ENCODE data around the gene TMEM125.

Gene TMEM125

DNA sequence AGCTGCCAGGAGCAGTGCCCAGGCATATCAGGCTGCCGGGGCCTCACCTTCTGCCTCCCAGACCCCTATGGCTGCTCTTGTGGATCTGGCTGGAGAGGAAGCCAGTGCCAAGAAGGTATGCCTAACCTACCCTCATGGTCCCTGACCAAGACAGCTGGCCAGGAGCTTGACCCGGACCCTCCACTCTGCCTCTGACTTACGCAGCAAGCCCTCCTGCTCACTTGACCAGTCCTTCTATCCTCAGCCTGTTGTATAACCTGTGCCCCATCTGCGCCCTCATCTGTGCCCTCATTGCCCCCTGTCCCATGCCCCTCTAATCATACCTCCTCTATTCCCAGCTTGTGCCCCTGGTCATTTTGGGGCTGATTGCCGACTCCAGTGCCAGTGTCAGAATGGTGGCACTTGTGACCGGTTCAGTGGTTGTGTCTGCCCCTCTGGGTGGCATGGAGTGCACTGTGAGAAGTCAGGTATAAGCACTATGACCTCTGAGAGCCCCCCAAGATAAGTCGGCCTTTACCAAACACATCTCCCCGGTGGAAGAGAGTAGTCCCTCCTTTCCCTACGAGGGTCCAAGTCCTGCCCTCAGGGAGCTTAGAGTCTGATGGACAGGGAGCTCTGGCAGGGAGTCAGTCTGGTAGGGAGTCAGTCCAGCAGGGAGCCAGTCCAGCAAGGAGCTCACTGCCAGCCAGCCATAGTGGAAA lies 37.8 kb downstream of the TMEM125 start:
- DNase-seq (ENCODE audit: low spot score) = no peak
- H2BK120ac ChIP-seq (ENCODE audit: low read depth, low read length) = no peak overlapping the region

GRCh38 chr1:43308635-43309404 lies 39.0 kb downstream of the TMEM125 start:
- Histone ChIP-seq H2BK120ac (ENCODE audit: low read depth, low read length) (no peak overlapping the region), H3K36me3 (replicated peaks in 1 of 2; ENCODE audit: control insufficient read depth in 2 of 2, insufficient read depth in 2 of 2, low read length in 2 of 2) (no peaks in the 10 kb centered on the region), H2AK5ac (ENCODE audit: low read depth, low read length) (peak overlapping the region; percentile 35), H2AFZ (ENCODE audit: low read length) (no peak overlapping the region), H3K27ac (replicated peaks; ENCODE audit: low read length) (no peak overlapping the region), H3K14ac (ENCODE audit: low read length) (no peak overlapping the region), H3K9me3 (replicated peaks in 1 of 2; ENCODE audit: control insufficient read depth in 2 of 2, insufficient read depth in 1 of 2, low read depth in 1 of 2, low read length in 2 of 2) (no peaks in the 10 kb centered on the region), H2BK12ac (ENCODE audit: low read length) (no peak overlapping the region), H3K9ac (ENCODE audit: low read depth, low read length, poor library complexity) (no peak overlapping the region), H3K79me1 (ENCODE audit: low read depth, low read length) (no peaks in the 10 kb centered on the region), H3K4me3 (ENCODE audit: low read length in 2 of 2) (no peak overlapping the region), H3K4me1 (ENCODE audit: control insufficient read depth in 2 of 2, insufficient read depth in 1 of 2, low read depth in 1 of 2, low read length in 2 of 2) (peaks cover 0 to 2% of the 10 kb centered on the region in 2 donors), H4K8ac (ENCODE audit: low read depth, low read length) (no peak overlapping the region), H2BK5ac (ENCODE audit: low read length) (no peak overlapping the region), H3K4ac (ENCODE audit: low read length) (no peak overlapping the region), H3K27me3 (ENCODE audit: control insufficient read depth in 3 of 3, insufficient read depth in 3 of 3, low read depth in 1 of 3, low read length in 3 of 3) (no peaks in the 10 kb centered on the region), H3K4me2 (ENCODE audit: insufficient read depth, low read length, poor library complexity, severe bottlenecking) (no peak overlapping the region), H3K23ac (ENCODE audit: low read depth, low read length, poor library complexity) (no peak overlapping the region), H4K91ac (ENCODE audit: low read depth, low read length, poor library complexity) (no peak overlapping the region), H2BK15ac (ENCODE audit: low read length) (no peak overlapping the region), H3K18ac (ENCODE audit: low read length) (peak overlapping the region; percentile 45)
- WGBS, 2 donors (ENCODE audit: extremely low coverage in 2 of 2, insufficient read length in 2 of 2, insufficient replicate concordance in 1 of 2) = no CpG with 5 or more reads among the region's 20 CpGs
- DNase-seq (ENCODE audit: low spot score) = no peak

More for the DNA sequence above, 37.8 kb downstream of the TMEM125 start:
- H3K9ac ChIP-seq (ENCODE audit: low read depth, low read length, poor library complexity) = no peak overlapping the region
- H4K8ac ChIP-seq (ENCODE audit: low read depth, low read length) = no peak overlapping the region
- no peak overlapping the region for H2AFZ ChIP-seq (ENCODE audit: low read length)
- no peak overlapping the region for H2BK5ac ChIP-seq (ENCODE audit: low read length)
- no CpG with 5 or more reads among the region's 9 CpGs for WGBS, 2 donors (ENCODE audit: extremely low coverage in 2 of 2, insufficient read length in 2 of 2, insufficient replicate concordance in 1 of 2)
- no peaks in the 10 kb centered on the region for H3K36me3 ChIP-seq (replicated peaks in 1 of 2; ENCODE audit: control insufficient read depth in 2 of 2, insufficient read depth in 2 of 2, low read length in 2 of 2)
- H3K4me1 ChIP-seq (ENCODE audit: control insufficient read depth in 2 of 2, insufficient read depth in 1 of 2, low read depth in 1 of 2, low read length in 2 of 2) = peaks cover 2 to 3% of the 10 kb centered on the region in 2 donors
- no peaks in the 10 kb centered on the region for H3K9me3 ChIP-seq (replicated peaks in 1 of 2; ENCODE audit: control insufficient read depth in 2 of 2, insufficient read depth in 1 of 2, low read depth in 1 of 2, low read length in 2 of 2)
- no peak overlapping the region for H3K4me3 ChIP-seq (ENCODE audit: low read length in 2 of 2)
- H2BK12ac ChIP-seq (ENCODE audit: low read length) = no peak overlapping the region
- H3K27me3 ChIP-seq (ENCODE audit: control insufficient read depth in 3 of 3, insufficient read depth in 3 of 3, low read depth in 1 of 3, low read length in 3 of 3) = peaks cover 0 to 2% (median 0%) of the 10 kb centered on the region in 3 experiments
- H2BK15ac ChIP-seq (ENCODE audit: low read length) = no peak overlapping the region
- no peak overlapping the region for H3K4me2 ChIP-seq (ENCODE audit: insufficient read depth, low read length, poor library complexity, severe bottlenecking)
- no peak overlapping the region for H3K18ac ChIP-seq (ENCODE audit: low read length)
- H2AK5ac ChIP-seq (ENCODE audit: low read depth, low read length) = peak overlapping the region; percentile 7
- H4K91ac ChIP-seq (ENCODE audit: low read depth, low read length, poor library complexity) = no peak overlapping the region
- no peaks in the 10 kb centered on the region for H3K79me1 ChIP-seq (ENCODE audit: low read depth, low read length)
- H3K4ac ChIP-seq (ENCODE audit: low read length) = no peak overlapping the region
- no peak overlapping the region for H3K27ac ChIP-seq (replicated peaks; ENCODE audit: low read length)
- H3K14ac ChIP-seq (ENCODE audit: low read length) = no peak overlapping the region
- H3K23ac ChIP-seq (ENCODE audit: low read depth, low read length, poor library complexity) = no peak overlapping the region

- no peak overlapping the region for H2AFZ ChIP-seq (ENCODE audit: low read length)
- no peaks in the 10 kb centered on the region for H3K4me1 ChIP-seq (ENCODE audit: control insufficient read depth in 2 of 2, insufficient read depth in 1 of 2, low read depth in 1 of 2, low read length in 2 of 2)
- no peak overlapping the region for H3K4me3 ChIP-seq (ENCODE audit: low read length in 2 of 2)
- no peak overlapping the region for H2BK12ac ChIP-seq (ENCODE audit: low read length)
- no peak overlapping the region for H3K9ac ChIP-seq (ENCODE audit: low read depth, low read length, poor library complexity)
- H4K8ac ChIP-seq (ENCODE audit: low read depth, low read length) = no peak overlapping the region
- H3K27me3 ChIP-seq (ENCODE audit: control insufficient read depth in 3 of 3, insufficient read depth in 3 of 3, low read depth in 1 of 3, low read length in 3 of 3) = no peaks in the 10 kb centered on the region
- peak overlapping the region; percentile 80 for H2BK15ac ChIP-seq (ENCODE audit: low read length)
- no peak for DNase-seq (ENCODE audit: low spot score)
- H2BK5ac ChIP-seq (ENCODE audit: low read length) = no peak overlapping the region
- no peak overlapping the region for H3K27ac ChIP-seq (replicated peaks; ENCODE audit: low read length)
- no peak overlapping the region for H4K91ac ChIP-seq (ENCODE audit: low read depth, low read length, poor library complexity)
- no peaks in the 10 kb centered on the region for H3K36me3 ChIP-seq (replicated peaks in 1 of 2; ENCODE audit: control insufficient read depth in 2 of 2, insufficient read depth in 2 of 2, low read length in 2 of 2)
- peak overlapping the region; percentile 40 for H3K23ac ChIP-seq (ENCODE audit: low read depth, low read length, poor library complexity)
- peak overlapping the region; percentile 35 for H2AK5ac ChIP-seq (ENCODE audit: low read depth, low read length)
- no peak overlapping the region for H3K14ac ChIP-seq (ENCODE audit: low read length)
- no peak overlapping the region for H2BK120ac ChIP-seq (ENCODE audit: low read depth, low read length)
- no CpG with 5 or more reads among the region's 13 CpGs for WGBS, 2 donors (ENCODE audit: extremely low coverage in 2 of 2, insufficient read length in 2 of 2, insufficient replicate concordance in 1 of 2)
- no peak overlapping the region for H3K4ac ChIP-seq (ENCODE audit: low read length)
- no peaks in the 10 kb centered on the region for H3K79me1 ChIP-seq (ENCODE audit: low read depth, low read length)
- no peaks in the 10 kb centered on the region for H3K9me3 ChIP-seq (replicated peaks in 1 of 2; ENCODE audit: control insufficient read depth in 2 of 2, insufficient read depth in 1 of 2, low read depth in 1 of 2, low read length in 2 of 2)
- H3K18ac ChIP-seq (ENCODE audit: low read length) = no peak overlapping the region
- no peak overlapping the region for H3K4me2 ChIP-seq (ENCODE audit: insufficient read depth, low read length, poor library complexity, severe bottlenecking)
Measured at GRCh38 chr1:43309405-43310025, 39.7 kb downstream of the TMEM125 start.

DNA sequence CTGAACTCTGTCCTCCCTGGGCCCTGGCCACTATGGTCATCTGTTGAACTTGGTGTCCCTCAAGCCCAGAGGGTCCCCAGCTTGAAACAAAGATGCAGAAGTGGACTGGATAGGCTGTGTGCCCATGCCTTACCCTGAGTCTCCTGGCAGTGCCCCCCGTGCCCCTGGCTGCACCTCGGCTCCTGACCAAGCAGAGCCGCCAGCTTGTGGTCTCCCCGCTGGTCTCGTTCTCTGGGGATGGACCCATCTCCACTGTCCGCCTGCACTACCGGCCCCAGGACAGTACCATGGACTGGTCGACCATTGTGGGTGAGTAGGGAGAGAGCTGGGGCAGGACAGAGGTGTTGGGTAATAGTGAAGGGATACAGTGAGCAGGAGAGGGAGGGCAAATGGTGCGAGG lies 41.7 kb downstream of the TMEM125 start:
- Histone ChIP-seq H3K4me3 (ENCODE audit: low read length in 2 of 2) (peak overlapping the region in 1 of 2 donors; percentile 16), H2BK15ac (ENCODE audit: low read length) (no peak overlapping the region), H4K8ac (ENCODE audit: low read depth, low read length) (no peak overlapping the region), H3K4me1 (ENCODE audit: control insufficient read depth in 2 of 2, insufficient read depth in 1 of 2, low read depth in 1 of 2, low read length in 2 of 2) (no peaks in the 10 kb centered on the region), H3K79me1 (ENCODE audit: low read depth, low read length) (no peaks in the 10 kb centered on the region), H2BK5ac (ENCODE audit: low read length) (no peak overlapping the region), H3K18ac (ENCODE audit: low read length) (peak overlapping the region; percentile 42), H3K36me3 (replicated peaks in 1 of 2; ENCODE audit: control insufficient read depth in 2 of 2, insufficient read depth in 2 of 2, low read length in 2 of 2) (no peaks in the 10 kb centered on the region), H2BK120ac (ENCODE audit: low read depth, low read length) (no peak overlapping the region), H3K9ac (ENCODE audit: low read depth, low read length, poor library complexity) (no peak overlapping the region), H3K27me3 (ENCODE audit: control insufficient read depth in 3 of 3, insufficient read depth in 3 of 3, low read depth in 1 of 3, low read length in 3 of 3) (no peaks in the 10 kb centered on the region), H3K4me2 (ENCODE audit: insufficient read depth, low read length, poor library complexity, severe bottlenecking) (no peak overlapping the region), H4K91ac (ENCODE audit: low read depth, low read length, poor library complexity) (no peak overlapping the region), H3K14ac (ENCODE audit: low read length) (no peak overlapping the region), H2AFZ (ENCODE audit: low read length) (no peak overlapping the region), H2BK12ac (ENCODE audit: low read length) (no peak overlapping the region), H3K27ac (replicated peaks; ENCODE audit: low read length) (no peak overlapping the region), H3K9me3 (replicated peaks in 1 of 2; ENCODE audit: control insufficient read depth in 2 of 2, insufficient read depth in 1 of 2, low read depth in 1 of 2, low read length in 2 of 2) (no peaks in the 10 kb centered on the region), H3K23ac (ENCODE audit: low read depth, low read length, poor library complexity) (no peak overlapping the region), H3K4ac (ENCODE audit: low read length) (no peak overlapping the region), H2AK5ac (ENCODE audit: low read depth, low read length) (peak overlapping the region; percentile 41)
- no peak for DNase-seq (ENCODE audit: low spot score)
- no CpG with 5 or more reads among the region's 9 CpGs for WGBS, 2 donors (ENCODE audit: extremely low coverage in 2 of 2, insufficient read length in 2 of 2, insufficient replicate concordance in 1 of 2)

Measured in neuronal stem cell (in vitro differentiated cells).